Activated T-cell treated with anti-CD3 and anti-CD28 coated beads for 48 hours (primary cell): Measurements from ENCODE around the gene NEK7.
"Not testable (repeated sequence)": the region's sequence is repeated elsewhere in the genome, so short reads cannot be mapped to it uniquely, and the experiment has no call there.

Experiments used
- DNase-seq: peaks from one replicate; pipeline ENCODE4 v3.0.0-alpha.2; 2020; ENCODE audit warnings: low read depth

The NEK7 gene

GRCh38 chr1:198156745-198157240 is at the start of gene NEK7:
Gene NEK7 (plus strand): TSS chr1:198156998. CDS start chr1:198232581, 75,583 bp downstream.
- peak; percentile 67 for DNase-seq

- DNase-seq = no peak
Observed at GRCh38 chr1:198107091-198107501, 49.7 kb upstream of the NEK7 start.

GRCh38 chr1:198108636-198109370 is 48.0 kb upstream of the NEK7 start:
- no peak for DNase-seq

- no peak for DNase-seq
Observed at GRCh38 chr1:198109371-198109715, 47.5 kb upstream of the NEK7 start.

GRCh38 chr1:198113342-198113750 is 43.5 kb upstream of the NEK7 start:
- DNase-seq = no peak

GRCh38 chr1:198116069-198116468 is 40.7 kb upstream of the NEK7 start:
- DNase-seq = no peak

GRCh38 chr1:198116469-198116868 is 40.3 kb upstream of the NEK7 start:
- DNase-seq = no peak

- DNase-seq = no peak
Observed at GRCh38 chr1:198117267-198117666, 39.5 kb upstream of the NEK7 start.

- no peak for DNase-seq
Observed at GRCh38 chr1:198118134-198118533, 38.7 kb upstream of the NEK7 start.

GRCh38 chr1:198119906-198120305 is 36.9 kb upstream of the NEK7 start:
- no peak for DNase-seq

GRCh38 chr1:198121056-198121826 is 35.6 kb upstream of the NEK7 start:
- no peak for DNase-seq

GRCh38 chr1:198122693-198123092 is 34.1 kb upstream of the NEK7 start:
- DNase-seq = no peak

GRCh38 chr1:198123133-198123532 is 33.7 kb upstream of the NEK7 start:
- no peak for DNase-seq

GRCh38 chr1:198124673-198125072 is 32.1 kb upstream of the NEK7 start:
- no peak for DNase-seq

GRCh38 chr1:198125995-198126735 is 30.6 kb upstream of the NEK7 start:
- no peak for DNase-seq

- DNase-seq = no peak
Observed at GRCh38 chr1:198128533-198128932, 28.3 kb upstream of the NEK7 start.

- not testable (repeated sequence) for DNase-seq
Observed at GRCh38 chr1:198130053-198130452, 26.7 kb upstream of the NEK7 start.

- no peak for DNase-seq
Observed at GRCh38 chr1:198132060-198132781, 24.6 kb upstream of the NEK7 start.

GRCh38 chr1:198134252-198134651 is 22.5 kb upstream of the NEK7 start:
- DNase-seq = no peak

- DNase-seq = no peak
Observed at GRCh38 chr1:198135366-198135765, 21.4 kb upstream of the NEK7 start.

GRCh38 chr1:198141668-198142351 is 15.0 kb upstream of the NEK7 start:
- DNase-seq = no peak
